HepG2 (cell line): ENCODE data around the gene CDAN1.

Experiments
- CEBPB ChIP-seq: IDR thresholded peaks from 2 replicates; pipeline ENCODE4 v1.6.1; 2011; ENCODE audit warnings: low read depth, low read length, improper control_type of control experiment, borderline replicate concordance
- HCFC1 ChIP-seq: fragments of 150-350 bp; IDR thresholded peaks from 2 replicates; pipeline ENCODE4 v1.6.1; 2014; ENCODE audit warnings: low read depth, low read length
- ZFX ChIP-seq: sonication (generic); formaldehyde crosslinking; IDR thresholded peaks from 2 replicates; pipeline ENCODE4 v1.4.0; 2020; ENCODE audit warnings: mild to moderate bottlenecking, low read depth, missing genetic modification reagents, moderate library complexity
- ZNF441 ChIP-seq: sonication (generic); formaldehyde crosslinking; IDR thresholded peaks from 2 replicates; pipeline ENCODE4 v1.7.0; 2021; ENCODE audit warnings: missing genetic modification reagents, borderline replicate concordance
- ZNF562 ChIP-seq: sonication (generic); formaldehyde crosslinking; IDR thresholded peaks from 2 replicates; pipeline ENCODE4 v1.8.0; 2022; ENCODE audit warnings: missing genetic modification reagents, borderline replicate concordance
- TF ChIP-seq, protein P1 (sequence below): sonication (generic); formaldehyde crosslinking; conservative IDR thresholded peaks from 2 replicates; pipeline ENCODE4 v1.8.0; 2022; ENCODE audit warnings: low read depth, missing genetic modification reagents

DNA sequence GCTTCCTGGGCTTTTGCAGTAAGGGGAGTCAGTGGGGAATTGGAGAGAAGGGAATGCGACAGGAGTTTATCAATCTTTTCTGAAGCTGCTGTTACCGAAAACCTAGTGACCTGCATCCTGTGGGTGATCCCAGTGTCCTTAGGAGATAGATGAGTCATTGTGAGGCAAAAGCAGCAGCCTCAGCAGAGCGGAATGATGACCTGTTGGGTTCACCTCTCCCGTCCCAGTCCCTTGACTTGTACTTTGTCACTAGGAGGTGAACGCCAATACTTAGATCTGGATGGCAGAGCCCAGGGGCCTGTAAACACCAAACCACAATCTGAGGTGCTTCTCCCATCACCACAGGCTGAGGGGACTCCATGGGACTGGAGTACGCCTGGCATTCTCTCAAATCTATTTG, 17.9 kb downstream of the CDAN1 start:
- TF ChIP-seq CEBPB (no peak), ZNF562 (CRISPR knock-in tag) (no peak), ZNF441 (CRISPR knock-in tag) (no peak), ZFX (CRISPR knock-in tag) (no peak), HCFC1 (no peak)
- TF ChIP-seq, protein P1, sequence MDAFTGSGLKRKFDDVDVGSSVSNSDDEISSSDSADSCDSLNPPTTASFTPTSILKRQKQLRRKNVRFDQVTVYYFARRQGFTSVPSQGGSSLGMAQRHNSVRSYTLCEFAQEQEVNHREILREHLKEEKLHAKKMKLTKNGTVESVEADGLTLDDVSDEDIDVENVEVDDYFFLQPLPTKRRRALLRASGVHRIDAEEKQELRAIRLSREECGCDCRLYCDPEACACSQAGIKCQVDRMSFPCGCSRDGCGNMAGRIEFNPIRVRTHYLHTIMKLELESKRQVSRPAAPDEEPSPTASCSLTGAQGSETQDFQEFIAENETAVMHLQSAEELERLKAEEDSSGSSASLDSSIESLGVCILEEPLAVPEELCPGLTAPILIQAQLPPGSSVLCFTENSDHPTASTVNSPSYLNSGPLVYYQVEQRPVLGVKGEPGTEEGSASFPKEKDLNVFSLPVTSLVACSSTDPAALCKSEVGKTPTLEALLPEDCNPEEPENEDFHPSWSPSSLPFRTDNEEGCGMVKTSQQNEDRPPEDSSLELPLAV (CRISPR knock-in tag) = no peak
